Measurements from ENCODE around the gene MMRN2. TPM values are rescaled to one million over a fixed set of nuclear protein-coding genes. Genes with fewer than 3 reads are reported as not detected.

Gene MMRN2
- polyA plus RNA-seq, 1 donor from 2014 or later: 0.15 TPM

GRCh38 chr10:86958901-86959736 is 1.7 kb upstream of the MMRN2 start:
- Histone ChIP-seq H3K27me3 (ENCODE audit: insufficient read depth, low read depth, low read length) (no peaks in the 10 kb centered on the region), H4K20me1 (ENCODE audit: insufficient read depth) (no peaks in the 10 kb centered on the region), H3F3A (ENCODE audit: insufficient read depth, low read length, poor library complexity, severe bottlenecking) (no peaks in the 10 kb centered on the region), H3K9ac (ENCODE audit: low read length) (no peak overlapping the region), H2AFZ (ENCODE audit: low read depth, low read length) (no peak overlapping the region), H3K27ac (ENCODE audit: low read length) (no peak overlapping the region), H3K9me3 (ENCODE audit: low read length) (no peaks in the 10 kb centered on the region), H3K4me2 (ENCODE audit: low read length) (no peak overlapping the region), H3K9me2 (ENCODE audit: insufficient read depth, low read length) (no peaks in the 10 kb centered on the region), H3K79me2 (replicated peaks; ENCODE audit: insufficient read depth, low read length) (no peaks in the 10 kb centered on the region), H3K36me3 (ENCODE audit: insufficient read depth, low read length) (no peaks in the 10 kb centered on the region), H3K4me3 (ENCODE audit: low read length) (no peak overlapping the region)
- no peak for TF ChIP-seq RAD21 (conservative IDR thresholded peaks at IDR 0.05)
- TF ChIP-seq REST (IDR thresholded peaks at IDR 0.05; ENCODE audit: borderline replicate concordance): no peak
- TF ChIP-seq EP300 (conservative IDR thresholded peaks at IDR 0.05; ENCODE audit: poor library complexity, severe bottlenecking): no peak
- TF ChIP-seq EZH2 (IDR thresholded peaks at IDR 0.05; ENCODE audit: borderline replicate concordance, insufficient read depth, low read length, poor library complexity, severe bottlenecking): no peak
- no peak for TF ChIP-seq MXI1 (conservative IDR thresholded peaks at IDR 0.05; ENCODE audit: poor library complexity, severe bottlenecking)
- no peak for TF ChIP-seq POLR2AphosphoS5 (IDR thresholded peaks at IDR 0.05)
- no peak for TF ChIP-seq TAF1 (IDR thresholded peaks at IDR 0.05; ENCODE audit: low read depth)
- no peak for TF ChIP-seq SMC3 (conservative IDR thresholded peaks at IDR 0.05; ENCODE audit: poor library complexity)
- TF ChIP-seq CTCF (IDR thresholded peaks at IDR 0.05; ENCODE audit: poor library complexity, severe bottlenecking): no peak

- no peaks in the 10 kb centered on the region for H3F3A ChIP-seq (ENCODE audit: insufficient read depth, low read length, poor library complexity, severe bottlenecking)
- no peaks in the 10 kb centered on the region for H3K36me3 ChIP-seq (ENCODE audit: insufficient read depth, low read length)
- H3K27me3 ChIP-seq (ENCODE audit: insufficient read depth, low read depth, low read length): no peaks in the 10 kb centered on the region
- no peak within 1 kb of the TSS for H3K4me3 ChIP-seq (ENCODE audit: low read length)
- no peak within 1 kb of the TSS for H3K27ac ChIP-seq (ENCODE audit: low read length)
- TF ChIP-seq REST (IDR thresholded peaks at IDR 0.05; ENCODE audit: borderline replicate concordance) (no peak), TAF1 (IDR thresholded peaks at IDR 0.05; ENCODE audit: low read depth) (no peak), RAD21 (conservative IDR thresholded peaks at IDR 0.05) (no peak), EP300 (conservative IDR thresholded peaks at IDR 0.05; ENCODE audit: poor library complexity, severe bottlenecking) (no peak), POLR2AphosphoS5 (IDR thresholded peaks at IDR 0.05) (no peak), EZH2 (IDR thresholded peaks at IDR 0.05; ENCODE audit: borderline replicate concordance, insufficient read depth, low read length, poor library complexity, severe bottlenecking) (no peak), CTCF (IDR thresholded peaks at IDR 0.05; ENCODE audit: poor library complexity, severe bottlenecking) (no peak), MXI1 (conservative IDR thresholded peaks at IDR 0.05; ENCODE audit: poor library complexity, severe bottlenecking) (no peak), SMC3 (conservative IDR thresholded peaks at IDR 0.05; ENCODE audit: poor library complexity) (no peak)
- H3K79me2 ChIP-seq (replicated peaks; ENCODE audit: insufficient read depth, low read length): no peaks in the 10 kb centered on the region
- H2AFZ ChIP-seq (ENCODE audit: low read depth, low read length): no peak within 1 kb of the TSS
- H4K20me1 ChIP-seq (ENCODE audit: insufficient read depth): no peaks in the 10 kb centered on the region
- no peak within 1 kb of the TSS for H3K4me2 ChIP-seq (ENCODE audit: low read length)
- no peaks in the 10 kb centered on the region for H3K9me3 ChIP-seq (ENCODE audit: low read length)
- H3K9me2 ChIP-seq (ENCODE audit: insufficient read depth, low read length): no peaks in the 10 kb centered on the region
- H3K9ac ChIP-seq (ENCODE audit: low read length): no peak within 1 kb of the TSS
These were observed 893 bp upstream of the MMRN2 start, which contains the start of gene SNCG for GRCh38 chr10:86958116-86958900. Gene SNCG, plus strand, starts transcription at chr10:86958599. Its CDS starts 99 bp downstream, at chr10:86958698.
